Fibroblast of mammary gland (primary cell): ENCODE results near the gene GPATCH8.
A peak's percentile ranks its signal among the peaks of the same experiment; 100 is the strongest.

Experiments
- DNase-seq: peaks from one replicate; pipeline ENCODE4 v3.0.0-alpha.2; 2010; ENCODE audit warnings: low read depth
- H3K4me3 ChIP-seq: 2 replicates; pipeline ENCODE4 v1.5.1; 2011; ENCODE audit warnings: low read depth, mild to moderate bottlenecking, low read length, moderate library complexity; ENCODE audit not compliant: control insufficient read depth
- CTCF ChIP-seq: conservative IDR thresholded peaks from 2 replicates; pipeline ENCODE4 v1.5.1; 2011; ENCODE audit warnings: low read depth, low read length, inconsistent platforms; ENCODE audit not compliant: control insufficient read depth, insufficient read depth

Gene GPATCH8

DNA sequence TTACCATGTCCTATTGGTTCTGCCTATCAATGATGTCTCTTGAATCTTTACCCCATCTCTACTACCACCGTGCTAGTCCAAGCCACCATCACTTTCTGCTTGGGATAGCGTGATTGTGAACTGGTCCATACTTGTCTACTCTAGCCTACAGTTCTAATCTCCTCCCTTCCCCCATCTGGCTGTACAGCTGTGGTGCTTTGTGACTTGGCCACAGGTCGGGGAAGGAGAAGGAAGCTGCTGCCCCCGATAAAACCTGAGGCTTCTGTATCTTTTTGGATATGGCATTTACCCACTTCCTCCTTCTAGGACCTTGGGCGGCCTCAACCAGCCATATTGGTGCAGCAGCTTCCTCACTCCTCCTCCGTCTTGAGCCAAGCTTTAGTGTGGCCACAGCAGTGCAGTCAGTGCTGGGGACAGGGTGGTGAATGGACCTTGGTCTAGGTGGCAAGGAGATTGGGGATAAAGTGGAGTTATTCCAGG lies 113.4 kb downstream of the GPATCH8 start:
- H3K4me3 ChIP-seq = no peak overlapping the region
- TF ChIP-seq CTCF = no peak
- DNase-seq = no peak

- H3K4me3 ChIP-seq = no peak within 1 kb of the TSS
- no peak for TF ChIP-seq CTCF
- no peak for DNase-seq
These were observed 113.9 kb downstream of the GPATCH8 start, which contains the start of gene ITGA2B for GRCh38 chr17:44389281-44389680. ITGA2B (minus strand) TSS chr17:44389649; CDS start chr17:44389473, 176 bp downstream.

DNA sequence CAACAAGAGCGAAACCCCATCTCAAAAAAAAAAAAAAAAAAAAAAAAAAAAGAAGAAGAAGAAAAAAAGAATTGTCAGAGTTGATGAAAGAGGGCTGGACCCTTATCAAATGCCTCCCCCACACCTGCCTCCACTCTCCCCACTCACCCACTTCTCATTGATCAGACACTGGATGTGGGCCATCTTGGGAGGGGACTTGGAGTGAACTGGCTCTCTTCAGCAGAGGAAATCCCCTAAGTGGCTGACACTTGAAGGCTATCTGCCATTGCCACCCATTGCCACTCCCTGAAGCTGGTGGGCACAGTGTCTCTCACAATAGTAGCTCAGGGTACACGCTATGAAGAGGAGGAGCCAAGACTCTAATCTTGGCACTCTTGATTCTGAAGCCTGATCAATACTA lies 115.4 kb downstream of the GPATCH8 start:
- no peak overlapping the region for H3K4me3 ChIP-seq
- no peak for TF ChIP-seq CTCF
- DNase-seq = no peak

- H3K4me3 ChIP-seq = no peak overlapping the region
- TF ChIP-seq CTCF = no peak
- DNase-seq = no peak
These were observed 117.1 kb downstream of the GPATCH8 start for GRCh38 chr17:44386182-44386525.

DNA sequence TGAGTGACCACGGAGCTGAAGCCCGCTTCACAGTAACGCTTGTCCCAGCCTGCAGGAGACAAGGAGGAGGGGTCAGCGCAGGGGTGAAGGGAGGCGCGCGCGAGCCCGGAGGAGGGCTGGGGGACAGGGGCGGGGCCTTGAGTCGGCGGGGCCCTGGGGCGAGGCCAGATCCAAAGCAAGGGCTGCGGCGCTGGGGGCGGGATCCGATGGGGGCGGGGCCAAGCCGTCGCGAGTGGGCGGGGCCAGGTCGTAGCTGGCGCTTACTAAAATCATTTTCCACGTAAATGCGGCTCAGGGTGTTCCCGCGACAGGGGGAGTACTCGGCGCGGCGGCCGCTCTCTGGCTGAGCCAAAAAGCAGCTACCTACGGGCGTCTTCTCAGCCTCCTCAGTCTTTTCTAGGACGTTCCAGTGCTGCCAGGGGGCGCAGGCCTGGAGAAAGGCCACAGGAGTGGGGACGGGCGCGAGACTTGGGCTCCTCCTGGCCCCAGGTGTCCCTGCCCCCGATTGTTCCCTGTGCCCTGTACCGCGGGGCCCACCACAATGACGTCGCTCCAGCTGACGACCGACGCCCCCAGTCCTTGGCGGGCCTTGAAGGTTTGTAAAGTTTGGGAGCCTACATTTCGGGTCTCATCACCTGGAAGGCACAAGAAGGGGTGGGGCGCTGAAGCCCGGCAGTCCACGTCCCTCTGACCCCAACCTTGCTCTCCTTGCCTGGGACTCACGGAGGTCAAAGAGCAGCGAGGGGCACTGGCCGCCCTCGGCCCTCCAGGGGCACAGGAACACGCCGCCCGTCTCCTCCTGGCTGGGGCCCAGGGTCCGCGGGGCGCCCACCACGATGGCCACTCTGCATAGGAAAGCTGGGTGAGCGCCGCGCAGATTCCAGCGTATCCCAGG lies 117.7 kb downstream of the GPATCH8 start:
- no peak for TF ChIP-seq CTCF
- H3K4me3 ChIP-seq = peak overlapping the region; percentile 52
- peak; percentile 51 for DNase-seq

- peak; percentile 8 for DNase-seq
- no peak for TF ChIP-seq CTCF
- peak overlapping the region; percentile 52 for H3K4me3 ChIP-seq
These were observed 118.4 kb downstream of the GPATCH8 start for GRCh38 chr17:44384823-44385286.
